Stomach (tissue), 9 donors: ENCODE results near the gene HDAC9. TPM values are rescaled to one million over a fixed set of nuclear protein-coding genes. Genes with fewer than 3 reads are reported as not detected.

Experiments used
- DNase-seq, 2 donors: peaks; one replicate each; pipeline versions ENCODE4 v3.0.0 to v3.0.0-alpha.2; 2013 to 2019
- H3K27ac ChIP-seq, 5 donors: fragments of 200-600 bp in 4 of 5; sonication (generic) in 4 of 5; one replicate each; pipeline ENCODE4 v1.5.1; 2013 to 2019; ENCODE audit warnings: mild to moderate bottlenecking in 1 of 5, moderate library complexity in 1 of 5
- H3K27me3 ChIP-seq, 3 donors: fragments of 200-600 bp; sonication (generic); one replicate each; pipeline ENCODE4 v1.5.1; 2017 to 2019; ENCODE audit warnings: mixed run types in 1 of 3
- H3K36me3 ChIP-seq, 4 donors: fragments of 200-600 bp; sonication (generic); 1 replicate in 3 of 4; 2 replicates in 1 of 4; pipeline ENCODE4 v1.5.1; 2016 to 2019
- H3K4me1 ChIP-seq, 4 donors: fragments of 200-600 bp; sonication (generic); one replicate each; pipeline ENCODE4 v1.5.1; 2016 to 2019
- H3K4me3 ChIP-seq, 4 donors: fragments of 200-600 bp; sonication (generic) in 3 of 4; one replicate each; pipeline ENCODE4 v1.5.1; 2016 to 2019; ENCODE audit warnings: mild to moderate bottlenecking in 1 of 4
- H3K9me3 ChIP-seq, 4 donors: fragments of 200-600 bp; sonication (generic); one replicate each; pipeline ENCODE4 v1.5.1; 2016 to 2019
- CTCF ChIP-seq, 7 experiments: fragments of 450-650 bp in 4 of 7; fragments of 200-600 bp in 3 of 7; sonication (generic) in 3 of 7; IDR thresholded peaks; one replicate each; pipeline ENCODE4 v1.5.1; 2016 to 2019; ENCODE audit warnings: antibody characterized with exemption in 7 of 7, control low read depth in 2 of 7, mild to moderate bottlenecking in 1 of 7
- EP300 ChIP-seq: sonication (generic); formaldehyde crosslinking; IDR thresholded peaks from one replicate; pipeline ENCODE4 v1.6.1; 2017; ENCODE audit warnings: antibody characterized with exemption
- POLR2A ChIP-seq, 4 donors: fragments of 450-650 bp; IDR thresholded peaks; one replicate each; pipeline ENCODE4 v1.6.1; 2016; ENCODE audit warnings: antibody characterized with exemption in 4 of 4, control low read depth in 2 of 4, mild to moderate bottlenecking in 1 of 4, moderate library complexity in 1 of 4
- POLR2AphosphoS5 ChIP-seq, 3 donors: sonication (generic); formaldehyde crosslinking; IDR thresholded peaks; one replicate each; pipeline ENCODE4 v1.6.1; 2016; ENCODE audit warnings: antibody characterized with exemption in 3 of 3
- WGBS, 5 donors: extraction: QIAGEN DNeasy Blood & Tissue Kit in 3 of 5; methylation state at CpG; one replicate each; pipeline versions ENCODE4 v1.1.5 to v1.1.7; 2013 to 2018; 5-methylcytosine and 5-hydroxymethylcytosine counted together
- intact Hi-C: fragments of 100-400 bp; cut with DNase I; formaldehyde crosslinking; loops from one replicate; pipeline ENCODE4 v1.15.1; 2023; ENCODE audit warnings: low total_unique reads
- polyA plus RNA-seq, 3 donors: library from polyadenylated mRNA; stranded (reverse); fragments of 200-250 nt; gene quantifications; one replicate each; pipeline ENCODE4 v1.2.3, GENCODE V29; 2013
- total RNA-seq, 5 donors: library from RNA; depleted of rRNA; stranded (reverse); fragments of >200 nt; gene quantifications; one replicate each; pipeline versions ENCODE4 v1.1.0 to v1.2.3, GENCODE V29; 2014 to 2016
- donor health status: healthy with polysubstance abuse.
- donor health status: Bipolar disorder and iron deficiency.
- donor health status: healthy.

HDAC9 gene
- total and polyA plus RNA-seq, 8 donors, result 1.4 to 60.0 (median 9.8) TPM

- peaks cover 0 to 2% (median under 1%) of the 10 kb centered on the region in 4 donors for H3K4me1 ChIP-seq
- H3K27me3 ChIP-seq, result no peaks in the 10 kb centered on the region
- intact Hi-C loops, result no loop called here
- 88 to 98% (median 92%) methylated on average over 3 of the region's 3 CpGs for WGBS, 5 donors
- TF ChIP-seq CTCF (IDR thresholded peaks at IDR 0.05) (no peak), POLR2A (IDR thresholded peaks at IDR 0.05) (no peak), EP300 (no peak), POLR2AphosphoS5 (IDR thresholded peaks at IDR 0.05) (no peak)
- no peak for DNase-seq
- no peaks in the 10 kb centered on the region for H3K36me3 ChIP-seq
- no peak overlapping the region for H3K27ac ChIP-seq
- H3K4me3 ChIP-seq, result no peak overlapping the region
- no peaks in the 10 kb centered on the region for H3K9me3 ChIP-seq
Observed at GRCh38 chr7:18558910-18559309, 63.4 kb downstream of the HDAC9 start.

GRCh38 chr7:18559756-18560155 is 64.2 kb downstream of the HDAC9 start:
- TF ChIP-seq POLR2AphosphoS5 (IDR thresholded peaks at IDR 0.05), result no peak
- no peak for TF ChIP-seq EP300
- no peak for TF ChIP-seq POLR2A (IDR thresholded peaks at IDR 0.05)
- TF ChIP-seq CTCF (IDR thresholded peaks at IDR 0.05), result no peak
- no peaks in the 10 kb centered on the region for H3K36me3 ChIP-seq
- H3K27ac ChIP-seq, result no peak overlapping the region
- no peaks in the 10 kb centered on the region for H3K4me1 ChIP-seq
- intact Hi-C loops, result no loop called here
- no peak for DNase-seq
- H3K9me3 ChIP-seq, result no peaks in the 10 kb centered on the region
- H3K4me3 ChIP-seq, result no peak overlapping the region
- no peaks in the 10 kb centered on the region for H3K27me3 ChIP-seq

- TF ChIP-seq EP300, result no peak
- no peak for TF ChIP-seq POLR2AphosphoS5 (IDR thresholded peaks at IDR 0.05)
- TF ChIP-seq CTCF (IDR thresholded peaks at IDR 0.05), result no peak
- TF ChIP-seq POLR2A (IDR thresholded peaks at IDR 0.05), result no peak
- intact Hi-C loops, result no loop called here
- no peak overlapping the region for H3K4me3 ChIP-seq
- no peaks in the 10 kb centered on the region for H3K9me3 ChIP-seq
- no peaks in the 10 kb centered on the region for H3K36me3 ChIP-seq
- H3K27me3 ChIP-seq, result no peaks in the 10 kb centered on the region
- WGBS, 5 donors, result 92 to 98% (median 95%) methylated on average over 5 of the region's 5 CpGs
- H3K27ac ChIP-seq, result no peak overlapping the region
- H3K4me1 ChIP-seq, result peaks cover 0 to 5% (median 0%) of the 10 kb centered on the region in 4 donors
- no peak for DNase-seq
Observed at GRCh38 chr7:18564779-18565178, 69.2 kb downstream of the HDAC9 start.

- Histone ChIP-seq H3K27me3 (no peaks in the 10 kb centered on the region), H3K4me1 (peaks cover 0 to 5% (median 0%) of the 10 kb centered on the region in 4 donors), H3K27ac (no peak overlapping the region), H3K4me3 (no peak overlapping the region), H3K9me3 (no peaks in the 10 kb centered on the region), H3K36me3 (no peaks in the 10 kb centered on the region)
- intact Hi-C loops, result no loop called here
- no peak for DNase-seq
- no peak for TF ChIP-seq POLR2A (IDR thresholded peaks at IDR 0.05)
- no peak for TF ChIP-seq EP300
- no peak for TF ChIP-seq POLR2AphosphoS5 (IDR thresholded peaks at IDR 0.05)
- no peak for TF ChIP-seq CTCF (IDR thresholded peaks at IDR 0.05)
Observed at GRCh38 chr7:18565337-18565736, 69.8 kb downstream of the HDAC9 start.
